GM19043 (cell line): ENCODE measurements around the gene SMIM5.
A peak's percentile ranks its signal among the peaks of the same experiment; 100 is the strongest.
"Not testable (repeated sequence)": the region's sequence is repeated elsewhere in the genome, so short reads cannot be mapped to it uniquely, and the experiment has no call there.

Experiments
- ATAC-seq: cut with Tn5 transposase; IDR thresholded peaks from one replicate; pipeline ENCODE4 v1.9.1; 2021; ENCODE audit warnings: low read depth; ENCODE audit not compliant: unreplicated experiment

Gene SMIM5

GRCh38 chr17:75632863-75633485 is at the start of gene SMIM5:
SMIM5 (plus strand) TSS chr17:75633434; CDS start chr17:75640202, 6,768 bp downstream.
- ATAC-seq = no peak

GRCh38 chr17:75584849-75585175 is 48.4 kb upstream of the SMIM5 start:
- ATAC-seq = no peak

GRCh38 chr17:75587675-75588595 is 45.3 kb upstream of the SMIM5 start, which contains the start of gene MYO15B:
MYO15B (plus strand) TSS chr17:75587800; CDS start chr17:75588058, 258 bp downstream.
- ATAC-seq = no peak

GRCh38 chr17:75588596-75589011 is 44.6 kb upstream of the SMIM5 start:
- no peak for ATAC-seq

- ATAC-seq = peak; percentile 75
These were observed 44.0 kb upstream of the SMIM5 start for GRCh38 chr17:75589012-75589918.

- no peak for ATAC-seq
These were observed 43.3 kb upstream of the SMIM5 start for GRCh38 chr17:75589919-75590303.

- no peak for ATAC-seq
These were observed 42.9 kb upstream of the SMIM5 start for GRCh38 chr17:75590314-75590761.

GRCh38 chr17:75590849-75591721 is 42.1 kb upstream of the SMIM5 start:
- no peak for ATAC-seq

- no peak for ATAC-seq
These were observed 41.4 kb upstream of the SMIM5 start for GRCh38 chr17:75591722-75592302.

- ATAC-seq = no peak
These were observed 40.8 kb upstream of the SMIM5 start for GRCh38 chr17:75592348-75593020.

GRCh38 chr17:75593430-75593829 is 39.8 kb upstream of the SMIM5 start:
- ATAC-seq = not testable (repeated sequence)

- ATAC-seq = no peak
These were observed 38.5 kb upstream of the SMIM5 start for GRCh38 chr17:75594499-75595283.

- ATAC-seq = no peak
These were observed 37.8 kb upstream of the SMIM5 start for GRCh38 chr17:75595284-75595919.

- ATAC-seq = no peak
These were observed 37.3 kb upstream of the SMIM5 start for GRCh38 chr17:75595920-75596313.

- no peak for ATAC-seq
These were observed 36.7 kb upstream of the SMIM5 start for GRCh38 chr17:75596320-75597087.

GRCh38 chr17:75601057-75601987 is 31.9 kb upstream of the SMIM5 start:
- ATAC-seq = no peak
